ENCODE data around the gene PPIAL4G.
"Not testable (repeated sequence)": the region's sequence is repeated elsewhere in the genome, so short reads cannot be mapped to it uniquely, and the experiment has no call there.

PPIAL4G gene

DNA sequence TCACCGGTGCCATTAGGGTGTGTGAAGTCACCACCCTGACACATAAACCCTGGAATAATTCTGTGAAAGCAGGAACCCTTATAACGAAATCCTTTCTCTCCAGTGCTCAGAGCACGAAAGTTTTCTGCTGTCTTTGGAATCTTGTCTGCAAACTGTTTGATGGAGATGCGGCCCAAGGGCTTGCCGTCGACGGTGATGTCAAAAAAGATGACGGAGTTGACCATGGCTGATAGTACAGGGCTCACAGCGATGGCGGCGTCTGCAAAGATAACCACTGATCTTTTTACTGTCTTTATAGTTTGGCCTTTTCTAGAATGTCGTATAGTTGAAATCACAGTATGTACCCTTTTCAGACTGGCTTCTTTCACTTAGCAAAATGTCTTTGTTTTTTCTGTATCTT, at the start of gene PPIAL4G:
Gene PPIAL4G (minus strand): TSS at position 274 of the 400 bp plus-strand sequence. CDS start 50 bp downstream, at position 224.
- not testable (repeated sequence) for DNase-seq (ENCODE audit: low read depth)

DNA sequence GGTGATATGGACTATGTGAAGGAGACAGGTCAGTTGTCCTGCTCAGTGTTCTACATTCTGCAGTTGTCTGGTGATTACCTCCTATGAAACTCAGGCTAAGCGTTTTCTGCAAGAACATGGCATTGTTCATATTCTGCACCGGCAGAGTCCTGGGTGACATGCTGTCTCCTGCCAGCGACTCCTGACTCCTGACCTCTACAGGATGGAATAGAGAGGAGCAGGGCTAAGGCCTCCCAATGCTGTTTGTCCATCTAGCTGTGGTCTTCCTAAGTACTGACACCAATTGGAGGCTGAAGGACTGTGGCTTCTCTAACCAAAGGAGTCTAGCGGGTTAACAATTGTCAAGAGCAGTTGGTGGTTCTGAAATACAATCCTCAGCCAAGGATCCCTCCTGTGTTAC, 49.1 kb upstream of the PPIAL4G start:
- not testable (repeated sequence) for DNase-seq (ENCODE audit: low read depth)

- DNase-seq (ENCODE audit: low read depth): peak; percentile 32
These were observed 46.0 kb upstream of the PPIAL4G start for GRCh38 chr1:148529101-148529567.

GRCh38 chr1:148528591-148528990, 45.5 kb upstream of the PPIAL4G start:
- DNase-seq (ENCODE audit: low read depth): not testable (repeated sequence)

GRCh38 chr1:148526587-148526986, 43.5 kb upstream of the PPIAL4G start:
- not testable (repeated sequence) for DNase-seq (ENCODE audit: low read depth)

GRCh38 chr1:148523205-148524144, 40.4 kb upstream of the PPIAL4G start:
- DNase-seq (ENCODE audit: low read depth): not testable (repeated sequence)

DNA sequence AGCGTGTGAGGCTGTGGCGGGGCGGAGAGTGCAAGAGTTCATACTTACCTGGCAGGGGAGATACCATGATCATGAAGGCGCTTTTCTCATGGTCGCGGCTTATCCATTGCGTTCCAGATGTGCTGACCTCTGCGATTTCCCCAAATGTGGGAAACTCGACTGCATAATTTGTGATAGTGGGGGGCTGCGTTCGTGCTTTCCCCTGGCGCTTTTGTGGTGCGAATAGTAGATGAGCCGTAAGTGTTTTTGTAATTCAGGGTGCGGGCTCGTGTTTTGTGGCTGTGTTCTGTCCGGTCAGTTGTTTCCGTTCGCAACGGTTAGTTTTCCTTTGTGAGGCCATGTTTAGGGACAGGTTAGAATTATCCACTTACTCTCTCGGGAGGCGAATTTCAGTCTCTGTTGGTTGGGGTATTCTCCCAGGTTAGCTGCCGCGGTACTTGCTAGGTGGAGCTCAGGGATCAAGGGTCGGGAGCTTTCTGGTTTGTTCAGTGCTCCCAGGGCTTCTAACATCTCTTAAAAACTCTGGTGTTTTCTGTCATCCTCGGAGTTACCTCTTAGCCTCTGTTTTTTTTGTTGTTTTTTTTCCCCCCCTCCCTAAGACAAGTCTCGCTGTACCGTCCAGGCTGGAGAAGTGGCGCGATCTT, 39.6 kb upstream of the PPIAL4G start:
- peak; percentile 78 for DNase-seq (ENCODE audit: low read depth)

DNA sequence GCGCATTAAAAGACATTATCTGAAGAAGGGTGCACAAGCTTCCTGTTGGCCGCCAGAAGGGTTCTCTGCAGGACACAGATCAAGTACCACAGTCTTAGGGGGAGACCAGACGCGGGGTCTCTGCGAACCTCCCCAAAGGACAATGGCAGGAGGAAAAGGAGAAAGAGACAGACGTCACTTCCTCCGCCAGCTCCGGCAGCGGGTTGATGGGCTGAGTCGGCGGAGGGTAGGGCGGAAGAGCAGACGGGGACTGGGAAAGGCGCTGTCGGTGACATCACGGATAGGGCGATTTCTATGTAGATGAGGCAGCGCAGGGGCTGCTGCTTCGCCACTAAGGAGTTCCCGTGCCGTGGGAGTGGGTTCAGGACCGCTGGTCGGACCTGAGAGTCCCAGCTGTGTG, 39.0 kb upstream of the PPIAL4G start:
- DNase-seq (ENCODE audit: low read depth): peak; percentile 81

GRCh38 chr1:148514310-148514709, 31.2 kb upstream of the PPIAL4G start:
- not testable (repeated sequence) for DNase-seq (ENCODE audit: low read depth)

- not testable (repeated sequence) for DNase-seq (ENCODE audit: low read depth)
These were observed 29.6 kb upstream of the PPIAL4G start for GRCh38 chr1:148512571-148513184.

DNA sequence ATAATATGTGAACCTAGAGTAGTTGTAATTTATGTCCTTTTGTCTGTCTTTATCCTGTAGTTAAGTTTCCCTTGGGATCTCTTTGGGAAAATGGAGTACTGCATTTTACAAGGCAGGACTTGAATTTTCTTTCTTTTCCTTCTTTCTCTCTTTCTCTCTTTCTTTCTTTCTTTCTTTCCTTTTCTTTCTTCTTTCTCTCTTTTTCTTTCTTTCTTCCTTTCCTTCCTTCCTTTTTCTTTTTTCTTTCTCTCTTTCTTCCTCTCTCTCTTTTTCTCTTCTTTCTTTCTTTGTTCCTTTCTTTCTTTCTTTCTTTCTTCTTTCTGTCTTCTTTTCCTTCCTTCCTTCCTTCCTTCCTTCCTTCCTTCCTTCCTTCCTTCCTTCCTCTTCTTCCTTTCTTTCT, 10.8 kb upstream of the PPIAL4G start:
- DNase-seq (ENCODE audit: low read depth): not testable (repeated sequence)

DNA sequence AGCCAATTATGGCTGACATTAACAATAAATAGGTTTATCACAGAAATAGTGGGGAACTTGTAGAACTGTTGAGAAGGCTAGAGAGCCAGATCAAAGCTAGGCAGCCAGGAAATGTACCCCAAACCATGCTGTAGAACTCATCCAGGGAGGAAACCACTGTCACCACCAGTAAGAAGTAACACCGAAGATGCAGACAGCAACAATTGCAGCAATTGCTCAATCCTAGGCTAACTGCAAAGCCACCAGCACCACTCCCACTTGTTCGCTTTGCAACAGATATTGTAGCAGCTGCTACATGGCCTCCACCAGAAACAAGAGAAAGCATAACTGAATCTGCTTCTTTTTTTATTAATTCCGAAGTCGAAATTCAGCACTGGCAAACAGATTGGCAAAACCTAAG, 2.0 kb downstream of the PPIAL4G start:
- peak; percentile 23 for DNase-seq (ENCODE audit: low read depth)

DNA sequence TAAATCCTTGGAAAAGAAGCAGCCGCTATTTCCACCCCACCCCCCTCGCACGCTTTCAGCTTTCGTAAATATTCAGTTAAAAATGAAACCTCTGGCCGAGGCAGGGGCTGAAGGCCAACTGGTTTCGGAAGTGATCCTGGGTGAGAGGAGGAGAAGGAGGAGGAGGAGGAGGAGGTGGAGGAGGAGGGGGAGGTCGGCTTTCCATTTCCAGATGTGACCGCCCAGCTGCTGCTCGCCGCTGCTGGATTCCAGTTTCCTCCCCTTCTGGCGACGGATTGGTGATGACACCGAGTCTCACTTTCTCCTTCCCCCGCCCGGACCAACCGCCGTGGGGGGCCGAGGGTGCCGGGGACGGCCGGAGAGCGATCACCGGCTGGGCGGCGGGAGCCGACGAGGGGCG, 23.4 kb downstream of the PPIAL4G start:
- DNase-seq (ENCODE audit: low read depth): not testable (repeated sequence)

GRCh38 chr1:148458901-148459581, 24.1 kb downstream of the PPIAL4G start:
- peak; percentile 4 for DNase-seq (ENCODE audit: low read depth)

- DNase-seq (ENCODE audit: low read depth): peak; percentile 57
These were observed 24.7 kb downstream of the PPIAL4G start for GRCh38 chr1:148458398-148458797.

DNA sequence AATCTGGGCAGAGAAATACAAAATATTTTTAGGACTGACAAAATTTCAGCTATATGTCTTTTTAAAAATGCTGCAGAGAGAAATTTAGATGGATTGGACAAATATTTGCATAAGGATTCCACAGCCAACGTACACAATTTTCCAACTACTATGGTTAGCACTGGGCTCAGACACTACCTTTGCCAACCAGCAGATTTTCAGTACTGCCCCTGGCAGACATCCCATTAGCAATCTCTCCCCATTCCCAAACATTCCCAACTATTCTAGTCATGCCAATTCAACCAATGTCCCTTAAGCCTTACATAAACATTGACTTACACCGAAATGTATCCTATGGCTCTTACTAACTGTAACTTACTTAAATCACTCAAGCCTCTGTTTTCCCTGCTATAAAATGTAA, 30.3 kb downstream of the PPIAL4G start:
- not testable (repeated sequence) for DNase-seq (ENCODE audit: low read depth)

- not testable (repeated sequence) for DNase-seq (ENCODE audit: low read depth)
These were observed 43.3 kb downstream of the PPIAL4G start for GRCh38 chr1:148439654-148440325.

DNA sequence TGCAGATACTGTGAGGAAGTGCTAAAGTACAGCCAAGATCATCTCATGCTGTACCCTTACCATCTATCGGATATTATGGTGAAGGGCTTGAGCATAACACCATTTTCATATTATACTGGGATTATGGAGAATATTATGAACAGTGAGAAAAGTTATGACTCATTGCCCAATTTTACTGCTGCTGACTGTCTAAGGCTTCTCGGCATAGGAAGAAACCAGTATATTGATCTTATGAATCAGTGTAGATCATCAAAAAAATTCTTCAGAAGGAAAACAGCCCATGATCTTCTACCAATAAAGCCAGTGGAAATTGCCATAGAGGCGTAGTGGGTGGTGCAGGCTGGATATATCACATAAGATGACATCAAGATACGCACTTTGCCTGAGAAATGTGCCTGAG, 47.7 kb downstream of the PPIAL4G start:
- no peak for DNase-seq (ENCODE audit: low read depth)

GRCh38 chr1:148434832-148435231, 48.3 kb downstream of the PPIAL4G start:
- no peak for DNase-seq (ENCODE audit: low read depth)

- not testable (repeated sequence) for DNase-seq (ENCODE audit: low read depth)
These were observed 50.2 kb downstream of the PPIAL4G start for GRCh38 chr1:148432916-148433317.

All from T-helper 22 cell (primary cell).